GM21576 (cell line): Measurements from ENCODE around the gene PRKAA1.

ENCODE experiments used
- ATAC-seq: cut with Tn5 transposase; IDR thresholded peaks from one replicate; pipeline ENCODE4 v1.9.1; 2021; ENCODE audit warnings: mild to moderate bottlenecking, moderate library complexity; ENCODE audit not compliant: unreplicated experiment

Gene PRKAA1

GRCh38 chr5:40798012-40798800 lies at the start of gene PRKAA1:
TSS of gene PRKAA1 (minus strand) at chr5:40798374. CDS start at chr5:40798189, 185 bp downstream.
- ATAC-seq: peak; percentile 93

GRCh38 chr5:40847525-40847924 lies 49.4 kb upstream of the PRKAA1 start:
- ATAC-seq: no peak

- ATAC-seq: no peak
These were observed 48.2 kb upstream of the PRKAA1 start for GRCh38 chr5:40846371-40846770.

DNA sequence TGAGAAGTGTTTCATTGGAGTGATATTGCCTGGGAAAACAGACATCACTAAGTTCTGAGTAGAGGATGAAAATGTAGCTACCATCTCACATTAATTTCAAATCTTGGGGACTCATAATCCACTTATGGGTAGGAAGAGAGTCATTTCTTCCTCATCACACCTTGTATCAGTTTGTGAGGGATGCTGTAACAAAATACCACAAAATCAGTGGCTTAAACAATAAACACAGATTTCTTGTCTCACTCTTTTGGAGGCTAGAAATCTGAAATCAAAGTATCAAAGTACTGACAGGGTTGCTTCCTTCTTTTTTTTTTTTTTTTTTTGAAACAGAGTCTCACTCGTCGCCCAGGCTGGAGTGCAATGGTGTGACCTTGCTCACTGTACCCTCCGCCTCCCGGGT lies 46.4 kb upstream of the PRKAA1 start:
- no peak for ATAC-seq

DNA sequence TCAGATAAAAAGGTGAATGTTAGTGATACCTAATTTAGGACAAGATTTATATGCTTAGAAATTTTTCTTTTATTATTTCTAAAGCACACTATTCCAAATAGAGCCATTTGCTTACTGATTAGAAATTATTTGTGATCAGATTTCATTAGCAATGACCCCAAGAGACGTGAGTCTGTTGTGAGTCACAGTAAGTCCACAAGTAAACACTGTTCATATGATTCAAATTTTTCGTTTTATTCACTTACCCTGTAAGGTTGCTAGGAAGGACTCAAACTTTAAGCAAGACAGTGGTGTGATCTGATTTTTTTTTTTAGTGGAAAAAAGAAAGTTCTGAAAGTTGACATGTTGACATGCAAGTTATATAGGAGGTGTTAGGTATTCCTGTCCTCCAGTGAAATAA lies 44.2 kb upstream of the PRKAA1 start:
- ATAC-seq: no peak

DNA sequence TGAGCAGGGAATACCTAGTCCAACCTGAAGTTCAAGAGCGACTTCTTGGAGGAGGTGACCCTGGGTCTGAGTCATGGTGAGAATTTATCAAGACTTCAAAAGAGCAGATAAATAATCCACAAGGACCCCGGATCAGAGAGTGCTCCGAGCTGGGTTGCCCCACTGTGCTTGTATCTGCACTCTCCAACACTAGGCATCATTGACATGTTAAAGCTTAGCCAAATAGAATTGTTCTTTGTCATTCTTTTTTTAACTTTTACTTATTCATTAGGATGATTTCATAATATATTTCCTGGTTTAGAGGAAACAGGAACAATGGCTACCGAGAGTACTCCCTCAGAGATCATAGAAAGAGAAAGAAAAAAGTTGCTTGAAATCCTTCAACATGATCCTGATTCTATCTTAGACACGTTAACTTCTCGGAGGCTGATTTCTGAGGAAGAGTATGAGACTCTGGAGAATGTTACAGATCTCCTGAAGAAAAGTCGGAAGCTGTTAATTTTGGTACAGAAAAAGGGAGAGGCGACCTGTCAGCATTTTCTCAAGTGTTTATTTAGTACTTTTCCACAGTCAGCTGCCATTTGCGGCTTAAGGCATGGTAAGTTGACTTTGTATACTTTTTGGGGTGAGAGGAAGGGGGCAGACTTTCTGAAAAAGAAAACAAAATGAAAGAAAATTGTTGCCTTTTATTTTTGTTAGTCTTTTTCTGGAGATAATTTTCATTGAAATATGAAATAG lies 43.1 kb upstream of the PRKAA1 start, which contains the start of gene CARD6:
CARD6 (plus strand) TSS at position 300 of the 738 bp plus-strand sequence; CDS start at position 316, 16 bp downstream.
- peak; percentile 43 for ATAC-seq

GRCh38 chr5:40838086-40838485 lies 39.9 kb upstream of the PRKAA1 start:
- no peak for ATAC-seq

GRCh38 chr5:40834849-40835787 lies 36.9 kb upstream of the PRKAA1 start, which contains the start of gene RPL37:
TSS of gene RPL37 (minus strand) at chr5:40835222. CDS start at chr5:40835185, 37 bp downstream.
- ATAC-seq: peak; percentile 99

- no peak for ATAC-seq
These were observed 36.2 kb upstream of the PRKAA1 start for GRCh38 chr5:40834391-40834848.

DNA sequence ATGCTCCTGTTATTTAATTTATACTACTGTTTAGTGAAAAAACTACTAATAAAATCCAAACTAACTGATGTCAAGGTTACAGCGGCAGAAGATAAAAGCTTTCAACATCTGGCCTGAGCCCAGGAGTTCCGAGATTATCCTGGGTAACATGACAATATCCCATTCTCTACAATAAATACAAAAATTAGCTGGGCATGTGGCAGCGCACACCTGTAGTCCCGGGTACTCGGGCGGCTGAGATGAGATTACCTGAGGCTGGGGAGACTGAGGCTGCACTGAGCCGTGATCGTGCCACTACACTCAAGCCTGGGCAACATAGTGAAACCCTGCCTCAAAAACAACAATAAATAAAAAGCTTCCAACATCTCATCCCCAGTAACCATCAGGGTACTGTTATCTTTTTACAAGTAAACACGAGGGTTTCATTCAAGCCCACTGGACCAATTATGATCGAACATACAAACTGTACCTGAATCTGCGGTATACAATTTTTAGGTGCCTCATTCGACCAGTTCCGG lies 35.6 kb upstream of the PRKAA1 start:
- no peak for ATAC-seq

- ATAC-seq: no peak
These were observed 34.2 kb upstream of the PRKAA1 start for GRCh38 chr5:40832345-40832744.

DNA sequence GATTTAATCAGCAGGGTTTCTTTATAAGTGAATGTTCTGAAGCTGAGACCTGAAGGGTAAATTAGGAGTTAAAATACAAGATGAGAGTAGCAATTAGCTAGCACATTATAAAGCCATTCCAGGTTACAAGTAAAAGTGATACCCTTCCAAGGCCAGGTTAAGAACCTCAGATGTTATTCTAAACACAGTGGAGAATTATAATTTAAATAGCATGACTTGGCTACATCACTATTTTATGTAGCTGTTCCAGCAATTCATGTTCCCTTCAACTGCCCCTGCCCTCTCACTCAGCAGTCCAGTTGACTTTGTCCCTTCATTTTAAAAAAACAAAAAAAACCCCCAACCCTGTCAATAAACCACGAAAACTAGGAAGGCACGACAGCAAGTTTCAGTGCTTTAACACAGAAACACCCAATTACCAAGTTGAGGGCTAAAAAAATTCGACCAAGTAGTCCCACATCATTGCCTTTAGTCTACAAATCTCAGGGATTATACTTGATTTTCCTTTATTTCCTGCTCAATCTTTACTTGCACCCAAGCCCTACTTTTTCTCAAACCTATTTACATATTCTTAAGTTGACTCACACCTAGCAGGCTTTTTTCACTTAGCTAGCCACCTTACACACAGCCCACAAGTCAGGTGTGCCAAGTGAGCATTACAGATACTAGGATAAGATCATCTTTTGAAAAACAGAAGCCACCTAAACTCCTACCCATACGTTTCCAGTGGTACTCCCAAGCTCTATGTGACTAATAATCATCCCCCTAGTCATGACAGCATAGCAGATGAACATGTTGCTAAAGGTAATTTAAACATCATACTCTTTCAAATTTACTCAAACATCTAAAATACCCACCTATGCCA lies 33.4 kb upstream of the PRKAA1 start:
- ATAC-seq: no peak

- no peak for ATAC-seq
These were observed 31.8 kb upstream of the PRKAA1 start for GRCh38 chr5:40829748-40830533.

DNA sequence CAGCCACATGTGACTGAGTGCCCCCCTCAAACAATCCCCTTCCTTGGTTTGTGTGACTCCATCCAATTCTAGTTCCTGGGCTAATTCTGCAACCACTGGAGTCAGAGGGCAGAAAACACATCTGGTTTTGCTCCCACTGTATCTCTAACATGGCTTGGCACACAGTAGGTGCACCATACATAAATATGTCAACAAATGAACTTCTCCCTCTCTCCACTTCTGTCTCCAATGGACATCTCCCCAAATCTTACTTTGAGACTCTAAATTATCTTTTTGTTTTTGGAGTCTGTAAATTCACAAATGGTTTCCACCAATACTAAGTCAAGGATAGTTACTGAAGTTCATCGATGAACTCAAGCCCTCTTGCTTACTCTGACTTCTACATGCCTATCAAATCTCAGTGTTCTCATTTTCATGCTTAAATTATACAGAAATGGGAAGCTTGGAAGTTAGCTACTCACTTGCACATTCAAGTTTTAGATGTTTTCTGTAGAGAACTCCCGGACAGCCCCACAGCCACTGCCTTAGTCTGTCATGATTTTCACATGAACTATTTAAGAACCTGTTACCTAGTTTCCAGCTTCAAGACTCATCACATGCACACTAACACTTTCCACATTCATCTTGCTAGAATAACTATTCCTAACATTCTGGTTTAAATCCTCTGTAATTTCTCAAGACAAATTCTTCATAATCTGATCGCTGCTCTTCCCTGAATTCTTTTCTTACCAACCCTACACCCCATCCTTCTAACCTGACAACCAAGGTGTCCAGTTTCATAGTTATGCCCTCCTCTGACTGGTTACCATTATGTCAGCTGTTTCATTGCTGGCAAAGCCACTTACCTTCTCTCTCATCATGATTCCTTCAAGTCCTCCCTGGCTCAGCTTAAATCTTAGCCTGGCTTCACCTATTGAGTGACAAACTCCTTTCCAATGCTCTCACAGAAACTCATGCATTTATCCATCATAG lies 30.8 kb upstream of the PRKAA1 start:
- ATAC-seq: no peak

- ATAC-seq: no peak
These were observed 30.0 kb upstream of the PRKAA1 start for GRCh38 chr5:40828021-40828631.

- no peak for ATAC-seq
These were observed 29.2 kb upstream of the PRKAA1 start for GRCh38 chr5:40827188-40827977.
